Fibroblast of mammary gland (primary cell): Measurements from ENCODE around the gene LVRN.

Experiments
- DNase-seq: peaks from one replicate; pipeline ENCODE4 v3.0.0-alpha.2; 2010; ENCODE audit warnings: low read depth
- H3K4me3 ChIP-seq: 2 replicates; pipeline ENCODE4 v1.5.1; 2011; ENCODE audit warnings: low read depth, mild to moderate bottlenecking, low read length, moderate library complexity; ENCODE audit not compliant: control insufficient read depth
- TF ChIP-seq, protein P1 (sequence below): conservative IDR thresholded peaks from 2 replicates; pipeline ENCODE4 v1.5.1; 2011; ENCODE audit warnings: low read depth, low read length, inconsistent platforms; ENCODE audit not compliant: control insufficient read depth, insufficient read depth

The LVRN gene

DNA sequence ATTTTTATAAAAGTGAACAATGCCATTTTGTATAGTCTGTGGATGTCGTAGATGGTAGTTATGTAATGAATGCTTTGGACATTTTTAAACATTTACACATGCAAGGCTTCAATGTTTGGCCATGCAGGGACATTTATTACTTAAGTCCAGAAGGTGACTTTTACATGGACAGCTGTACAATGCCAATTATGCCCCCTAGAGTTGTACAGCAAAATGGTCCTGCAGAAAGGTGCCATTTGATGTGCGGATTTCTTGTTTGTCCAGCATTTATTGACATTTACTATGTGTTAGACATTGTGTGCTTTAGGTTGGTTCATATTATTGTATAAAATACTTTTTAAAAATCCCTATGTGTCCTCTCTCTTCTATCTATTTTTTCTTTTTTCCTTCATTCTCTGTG, 100.1 kb downstream of the LVRN start:
- no peak overlapping the region for H3K4me3 ChIP-seq
- TF ChIP-seq, protein P1, sequence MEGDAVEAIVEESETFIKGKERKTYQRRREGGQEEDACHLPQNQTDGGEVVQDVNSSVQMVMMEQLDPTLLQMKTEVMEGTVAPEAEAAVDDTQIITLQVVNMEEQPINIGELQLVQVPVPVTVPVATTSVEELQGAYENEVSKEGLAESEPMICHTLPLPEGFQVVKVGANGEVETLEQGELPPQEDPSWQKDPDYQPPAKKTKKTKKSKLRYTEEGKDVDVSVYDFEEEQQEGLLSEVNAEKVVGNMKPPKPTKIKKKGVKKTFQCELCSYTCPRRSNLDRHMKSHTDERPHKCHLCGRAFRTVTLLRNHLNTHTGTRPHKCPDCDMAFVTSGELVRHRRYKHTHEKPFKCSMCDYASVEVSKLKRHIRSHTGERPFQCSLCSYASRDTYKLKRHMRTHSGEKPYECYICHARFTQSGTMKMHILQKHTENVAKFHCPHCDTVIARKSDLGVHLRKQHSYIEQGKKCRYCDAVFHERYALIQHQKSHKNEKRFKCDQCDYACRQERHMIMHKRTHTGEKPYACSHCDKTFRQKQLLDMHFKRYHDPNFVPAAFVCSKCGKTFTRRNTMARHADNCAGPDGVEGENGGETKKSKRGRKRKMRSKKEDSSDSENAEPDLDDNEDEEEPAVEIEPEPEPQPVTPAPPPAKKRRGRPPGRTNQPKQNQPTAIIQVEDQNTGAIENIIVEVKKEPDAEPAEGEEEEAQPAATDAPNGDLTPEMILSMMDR, result peak; percentile 14
- DNase-seq, result peak; percentile 15

GRCh38 chr5:116063950-116064349, 101.7 kb downstream of the LVRN start:
- no peak for DNase-seq
- TF ChIP-seq, protein P1, result no peak
- H3K4me3 ChIP-seq, result no peak overlapping the region

- TF ChIP-seq, protein P1, result peak; percentile 75
Observed at GRCh38 chr5:116068028-116068632, 105.9 kb downstream of the LVRN start.

DNA sequence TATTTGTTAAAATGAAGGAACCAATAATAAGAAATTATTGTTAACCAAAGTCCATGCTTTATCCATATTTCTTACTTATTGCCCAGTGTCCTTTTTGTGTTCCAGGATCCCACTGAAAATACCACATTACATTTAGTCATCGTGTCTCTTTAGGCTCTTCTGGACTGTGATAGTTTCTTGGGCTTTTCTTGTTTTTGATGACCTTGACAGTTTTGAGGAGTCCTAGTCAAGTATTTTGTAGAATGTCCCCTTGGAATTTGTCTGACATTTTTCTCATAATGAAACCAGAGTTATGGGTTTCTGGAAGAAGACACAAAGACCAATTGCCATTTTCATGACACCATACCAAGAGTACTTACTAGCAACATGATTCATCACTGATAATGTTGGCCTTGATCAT, 108.9 kb downstream of the LVRN start:
- TF ChIP-seq, protein P1, result no peak
- no peak overlapping the region for H3K4me3 ChIP-seq
- DNase-seq, result no peak

More at GRCh38 chr5:116068028-116068632, 105.9 kb downstream of the LVRN start:
- DNase-seq, result peak; percentile 67
- H3K4me3 ChIP-seq, result no peak overlapping the region

GRCh38 chr5:116075191-116075831, 113.0 kb downstream of the LVRN start:
- TF ChIP-seq, protein P1, result no peak
- no peak overlapping the region for H3K4me3 ChIP-seq
- DNase-seq, result peak; percentile 45

GRCh38 chr5:116076496-116076895, 114.2 kb downstream of the LVRN start:
- no peak for DNase-seq
- no peak overlapping the region for H3K4me3 ChIP-seq
- TF ChIP-seq, protein P1, result no peak
